Adrenal gland (tissue), 12 donors: ENCODE results near the gene SLC38A5. TPM values are rescaled to one million over a fixed set of nuclear protein-coding genes. Genes with fewer than 3 reads are reported as not detected.
"Not testable (repeated sequence)": the region's sequence is repeated elsewhere in the genome, so short reads cannot be mapped to it uniquely, and the experiment has no call there.

ENCODE experiments used
- DNase-seq, 7 donors: peaks; one replicate each; pipeline ENCODE4 v3.0.0-alpha.2; 2019 to 2020
- H3K27ac ChIP-seq, 5 donors: fragments of 200-600 bp; sonication (generic) in 4 of 5; 1 replicate in 3 of 5; 2 replicates in 2 of 5; pipeline versions ENCODE4 v1.5.1 to v1.8.0; 2016 to 2020; ENCODE audit warnings: mild to moderate bottlenecking in 1 of 5
- H3K27me3 ChIP-seq: fragments of 200-600 bp; 2 replicates; pipeline ENCODE4 v1.8.0; 2021
- H3K36me3 ChIP-seq, 2 donors: fragments of 200-600 bp; replicated peaks in 1 of 2; 1 replicate in 1 of 2; 2 replicates in 1 of 2; pipeline versions ENCODE4 v1.5.1 to v1.8.0; 2018 to 2022
- H3K4me1 ChIP-seq, 2 donors: fragments of 200-600 bp; replicated peaks in 1 of 2; 1 replicate in 1 of 2; 2 replicates in 1 of 2; pipeline versions ENCODE4 v1.5.1 to v1.8.0; 2018 to 2021
- H3K4me3 ChIP-seq, 4 donors: fragments of 200-600 bp; sonication (generic) in 3 of 4; one replicate each; pipeline ENCODE4 v1.5.1; 2016 to 2018
- H3K9me3 ChIP-seq, 3 donors: fragments of 200-600 bp; sonication (generic) in 1 of 3; replicated peaks in 1 of 3; 1 replicate in 2 of 3; 2 replicates in 1 of 3; pipeline versions ENCODE4 v1.5.1 to v1.8.0; 2016 to 2021
- POLR2A ChIP-seq, 2 donors: fragments of 450-650 bp; IDR thresholded peaks; one replicate each; pipeline ENCODE4 v1.6.1; 2017; ENCODE audit warnings: antibody characterized with exemption in 2 of 2, mild to moderate bottlenecking in 2 of 2, moderate library complexity in 1 of 2
- WGBS, 4 donors: extraction: QIAGEN DNeasy Blood & Tissue Kit in 2 of 4; methylation state at CpG; one replicate each; pipeline versions ENCODE4 v1.1.5 to v1.1.7; 2013 to 2017; 5-methylcytosine and 5-hydroxymethylcytosine counted together
- intact Hi-C, 2 donors: fragments of 100-400 bp; cut with DNase I; formaldehyde crosslinking; loops; one replicate each; pipeline versions ENCODE4 v1.14.1 to v1.15.0; 2022 to 2023
- polyA plus RNA-seq, 3 donors: library from polyadenylated mRNA; stranded (reverse); fragments of 200-250 nt in 2 of 3; fragments of 350-450 nt in 1 of 3; fragmentation: Illumina TruSeq in 1 of 3; extraction: RNeasy Lipid Tissue Mini Kit (QIAGEN cat#74804) in 1 of 3; gene quantifications; one replicate each; pipeline ENCODE4 v1.2.3, GENCODE V29; 2013 to 2014
- total RNA-seq, 9 donors: library from RNA; depleted of rRNA in 4 of 9; stranded (reverse); fragments of >200 nt in 4 of 9; fragments of 120-200 nt in 1 of 9; fragmentation: NEBNext Ultra II Directional in 1 of 9; extraction: Animal tissue kit (Norgen Biotek cat#: 25700) in 1 of 9; gene quantifications; one replicate each; pipeline versions ENCODE4 v1.1.0 to v1.2.4, GENCODE V29; 2013 to 2023
- TF ChIP-seq, protein P1 (sequence below), 6 experiments: fragments of 450-650 bp in 4 of 6; fragments of 200-600 bp in 2 of 6; sonication (generic) in 1 of 6; IDR thresholded peaks; 1 replicate in 5 of 6; 2 replicates in 1 of 6; pipeline versions ENCODE4 v1.5.1 to v1.8.0; 2016 to 2021; ENCODE audit warnings: antibody characterized with exemption in 6 of 6, mild to moderate bottlenecking in 2 of 6, moderate library complexity in 1 of 6
- donor health status: healthy with polysubstance abuse.
- donor health status: Bipolar disorder and iron deficiency.
- donor health status: DM: yes; HTN: yes; CAD: no.
- donor health status: DM: no; HTN: no; CAD: no.
- donor health status: DM: no; HTN: no; CAD: no.
- donor health status: DM: yes; HTN: yes; CAD: no.

SLC38A5 gene
- total and polyA plus RNA-seq, 12 donors = 0.11 to 6.6 (median 4.6) TPM

DNA sequence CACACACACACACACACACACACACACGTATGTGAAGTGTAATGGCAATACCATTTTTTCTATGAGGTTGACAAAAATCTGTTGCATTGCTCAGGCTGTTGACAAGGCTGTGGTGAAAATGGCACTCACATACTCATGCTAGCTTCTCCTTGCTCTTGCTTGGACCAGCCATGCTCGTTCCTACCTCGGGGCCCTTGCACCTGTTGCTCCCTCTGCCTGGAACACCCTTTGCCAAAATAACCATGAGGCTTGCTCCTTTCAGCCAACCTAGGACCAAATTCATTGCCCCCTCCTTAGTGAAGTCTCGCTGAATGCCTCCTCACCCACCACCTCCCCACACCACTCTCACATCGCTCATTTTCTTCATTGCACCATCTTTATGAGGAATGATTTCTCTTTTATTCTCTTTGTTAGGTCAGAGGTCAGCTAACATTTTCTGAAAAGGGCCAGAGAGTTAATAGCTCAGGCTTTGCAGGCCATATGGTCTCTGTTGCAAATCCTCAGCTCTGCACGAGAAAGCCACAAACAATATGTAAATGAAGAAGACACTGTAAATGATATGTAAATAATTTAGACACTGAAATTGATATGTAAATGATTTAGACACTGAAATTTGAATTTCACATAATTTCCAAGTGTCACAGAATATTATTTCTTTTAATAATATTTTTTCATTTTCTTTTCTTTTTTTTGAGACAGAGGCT, 13.3 kb downstream of the SLC38A5 start:
- intact Hi-C loops = no loop called here
- Histone ChIP-seq H3K9me3 (no peaks in the 10 kb centered on the region), H3K27me3 (peaks cover 4% of the 10 kb centered on the region), H3K27ac (no peak overlapping the region), H3K4me1 (no peaks in the 10 kb centered on the region), H3K4me3 (no peak overlapping the region), H3K36me3 (no peaks in the 10 kb centered on the region)
- DNase-seq = no peak
- 76 to 96% (median 86%) methylated on average over 5 to 6 of the region's 6 CpGs for WGBS, 4 donors
- no peak for TF ChIP-seq POLR2A (IDR thresholded peaks at IDR 0.05)
- TF ChIP-seq, protein P1, sequence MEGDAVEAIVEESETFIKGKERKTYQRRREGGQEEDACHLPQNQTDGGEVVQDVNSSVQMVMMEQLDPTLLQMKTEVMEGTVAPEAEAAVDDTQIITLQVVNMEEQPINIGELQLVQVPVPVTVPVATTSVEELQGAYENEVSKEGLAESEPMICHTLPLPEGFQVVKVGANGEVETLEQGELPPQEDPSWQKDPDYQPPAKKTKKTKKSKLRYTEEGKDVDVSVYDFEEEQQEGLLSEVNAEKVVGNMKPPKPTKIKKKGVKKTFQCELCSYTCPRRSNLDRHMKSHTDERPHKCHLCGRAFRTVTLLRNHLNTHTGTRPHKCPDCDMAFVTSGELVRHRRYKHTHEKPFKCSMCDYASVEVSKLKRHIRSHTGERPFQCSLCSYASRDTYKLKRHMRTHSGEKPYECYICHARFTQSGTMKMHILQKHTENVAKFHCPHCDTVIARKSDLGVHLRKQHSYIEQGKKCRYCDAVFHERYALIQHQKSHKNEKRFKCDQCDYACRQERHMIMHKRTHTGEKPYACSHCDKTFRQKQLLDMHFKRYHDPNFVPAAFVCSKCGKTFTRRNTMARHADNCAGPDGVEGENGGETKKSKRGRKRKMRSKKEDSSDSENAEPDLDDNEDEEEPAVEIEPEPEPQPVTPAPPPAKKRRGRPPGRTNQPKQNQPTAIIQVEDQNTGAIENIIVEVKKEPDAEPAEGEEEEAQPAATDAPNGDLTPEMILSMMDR (IDR thresholded peaks at IDR 0.05) = no peak

GRCh38 chrX:48451708-48452107, 18.4 kb downstream of the SLC38A5 start:
- Histone ChIP-seq H3K9me3 (no peaks in the 10 kb centered on the region), H3K27ac (no peak overlapping the region), H3K27me3 (peaks cover 21% of the 10 kb centered on the region), H3K36me3 (no peaks in the 10 kb centered on the region), H3K4me3 (no peak overlapping the region), H3K4me1 (no peaks in the 10 kb centered on the region)
- WGBS, 4 donors = 49 to 61% (median 58%) methylated on average over 4 of the region's 4 CpGs
- TF ChIP-seq POLR2A (IDR thresholded peaks at IDR 0.05) = no peak
- TF ChIP-seq, protein P1 (IDR thresholded peaks at IDR 0.05) = no peak
- intact Hi-C loops = no loop called here
- no peak for DNase-seq

GRCh38 chrX:48450076-48450475, 20.0 kb downstream of the SLC38A5 start:
- no peak for DNase-seq
- TF ChIP-seq POLR2A (IDR thresholded peaks at IDR 0.05) = no peak
- TF ChIP-seq, protein P1 (IDR thresholded peaks at IDR 0.05) = no peak
- no peaks in the 10 kb centered on the region for H3K4me1 ChIP-seq
- peaks cover 21% of the 10 kb centered on the region for H3K27me3 ChIP-seq
- H3K4me3 ChIP-seq = no peak overlapping the region
- H3K27ac ChIP-seq = no peak overlapping the region
- no peaks in the 10 kb centered on the region for H3K36me3 ChIP-seq
- no peaks in the 10 kb centered on the region for H3K9me3 ChIP-seq
- intact Hi-C loops = no loop called here

DNA sequence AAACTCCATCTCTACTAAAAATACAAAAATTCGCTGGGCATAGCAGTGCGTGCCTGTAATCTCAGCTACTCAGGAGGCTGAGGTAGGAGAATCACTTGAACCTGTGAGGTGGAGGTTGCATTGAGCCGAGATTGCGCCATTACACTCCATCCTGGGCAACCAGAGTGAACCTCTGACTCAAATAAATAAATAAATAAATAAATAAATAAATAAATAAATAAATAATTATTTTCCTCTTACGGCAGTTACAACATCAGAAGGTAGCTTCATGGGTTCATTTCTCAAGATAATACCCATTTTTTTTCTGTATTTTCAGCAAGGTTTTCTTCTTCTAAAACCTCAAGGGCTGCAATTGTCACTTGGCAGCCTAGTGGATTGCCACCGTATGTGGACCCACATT, 22.9 kb downstream of the SLC38A5 start:
- peaks cover 17% of the 10 kb centered on the region for H3K27me3 ChIP-seq
- DNase-seq, intact Hi-C loops, H3K9me3 ChIP-seq, H3K4me1 ChIP-seq, H3K36me3 ChIP-seq, H3K27ac ChIP-seq, H3K4me3 ChIP-seq: not testable (repeated sequence)
- WGBS, 4 donors = 83 to 96% (median 86%) methylated on average over 6 of the region's 6 CpGs

DNA sequence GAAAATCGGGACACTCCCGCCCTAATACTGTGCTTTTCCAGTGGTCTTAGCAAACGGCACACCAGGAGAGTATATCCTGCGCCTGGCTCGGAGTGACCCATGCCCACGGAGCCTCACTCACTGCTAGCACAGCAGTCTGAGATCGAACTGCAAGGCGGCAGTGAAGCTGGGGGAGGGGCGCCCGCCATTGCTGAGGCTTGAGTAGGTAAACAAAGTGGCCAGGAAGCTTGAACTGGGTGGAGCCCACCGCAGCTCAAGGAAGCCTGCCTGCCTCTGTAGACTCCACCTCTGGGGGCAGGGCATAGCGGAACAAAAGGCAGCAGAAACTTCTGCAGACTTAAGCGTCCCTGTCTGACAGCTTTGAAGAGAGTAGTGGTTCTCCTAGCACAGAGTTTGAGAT, 36.3 kb downstream of the SLC38A5 start:
- DNase-seq, H3K27ac ChIP-seq, H3K4me3 ChIP-seq, H3K4me1 ChIP-seq, intact Hi-C loops, H3K36me3 ChIP-seq, H3K9me3 ChIP-seq: not testable (repeated sequence)
- 68 to 80% (median 74%) methylated on average over 7 to 13 of the region's 13 CpGs for WGBS, 4 donors
- H3K27me3 ChIP-seq = peaks cover 17% of the 10 kb centered on the region

- peaks cover 17% of the 10 kb centered on the region for H3K27me3 ChIP-seq
- H3K36me3 ChIP-seq, H3K4me3 ChIP-seq, H3K27ac ChIP-seq, H3K4me1 ChIP-seq, DNase-seq, H3K9me3 ChIP-seq, intact Hi-C loops: not testable (repeated sequence)
- WGBS, 4 donors = 62 to 67% (median 66%) methylated on average over 4 of the region's 4 CpGs
These were observed 39.9 kb downstream of the SLC38A5 start for GRCh38 chrX:48430166-48430565.

DNA sequence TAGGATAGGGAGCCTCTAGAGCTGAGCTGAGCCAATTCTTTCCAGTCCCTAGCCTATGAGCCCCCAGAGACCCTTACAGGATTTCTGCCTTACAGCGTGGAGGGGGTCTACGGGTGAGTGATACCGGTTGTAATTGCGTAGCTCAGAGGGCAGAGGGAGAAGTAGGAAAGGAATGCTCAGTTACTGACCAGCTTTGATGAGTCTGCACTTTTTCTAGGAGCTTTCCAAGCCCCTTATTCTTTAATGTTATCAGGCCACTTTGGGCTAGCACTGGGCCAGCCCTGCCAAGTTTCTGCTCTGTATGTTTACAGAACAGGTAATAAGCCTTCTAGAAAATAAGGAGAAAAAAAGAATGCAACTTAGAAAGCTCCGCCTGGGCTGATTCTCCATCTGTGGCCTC, 40.5 kb downstream of the SLC38A5 start:
- H3K9me3 ChIP-seq, H3K36me3 ChIP-seq, H3K27ac ChIP-seq, H3K4me1 ChIP-seq, DNase-seq, H3K4me3 ChIP-seq, intact Hi-C loops: not testable (repeated sequence)
- 39 to 58% (median 45%) methylated on average over 4 to 5 of the region's 5 CpGs for WGBS, 4 donors
- peaks cover 17% of the 10 kb centered on the region for H3K27me3 ChIP-seq

DNA sequence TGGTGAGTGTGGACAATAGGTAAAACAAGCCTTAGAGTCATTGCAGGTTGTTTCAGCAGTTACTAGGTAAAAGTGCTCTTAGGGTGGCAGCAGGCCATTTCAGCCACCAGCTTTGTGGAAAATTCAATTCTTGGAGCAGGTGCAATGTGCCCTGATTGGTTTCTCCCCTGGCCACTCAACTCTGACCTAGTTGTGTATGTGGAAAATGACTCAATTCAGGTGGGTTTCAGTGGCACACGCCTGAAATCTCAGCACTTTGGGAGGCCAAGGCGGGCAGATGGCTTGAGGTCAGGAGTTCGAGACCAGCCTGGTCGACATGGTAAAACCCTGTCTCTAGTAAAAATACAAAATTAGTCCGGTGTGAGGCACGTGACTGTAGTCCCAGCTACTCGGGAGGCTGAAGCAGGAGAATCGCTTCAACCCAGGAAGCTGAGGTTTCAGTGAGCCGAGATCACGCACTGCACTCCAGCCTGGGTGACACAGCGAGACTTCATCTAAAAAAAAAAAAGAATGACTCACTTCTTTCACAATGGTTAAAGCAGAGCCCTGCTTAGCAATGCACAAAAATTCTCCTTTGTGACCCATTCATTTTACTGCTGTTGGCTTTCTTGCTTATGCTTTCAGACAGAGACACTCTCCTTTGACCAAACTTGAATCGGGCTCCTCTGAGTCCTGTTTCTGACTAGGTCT, 42.9 kb downstream of the SLC38A5 start:
- H3K4me1 ChIP-seq, intact Hi-C loops: not testable (repeated sequence)
- no CpG with 5 or more reads among the region's 12 CpGs for WGBS, 4 donors

More for the DNA sequence above, 42.9 kb downstream of the SLC38A5 start:
- not testable (repeated sequence) for H3K36me3 ChIP-seq, DNase-seq, H3K4me3 ChIP-seq, H3K27ac ChIP-seq, H3K27me3 ChIP-seq, H3K9me3 ChIP-seq
